T follicular helper cell (primary cell): Measurements from ENCODE around the gene RMDN2.
"Not testable (repeated sequence)": the region's sequence is repeated elsewhere in the genome, so short reads cannot be mapped to it uniquely, and the experiment has no call there.

Experiments used
- DNase-seq: peaks from one replicate; pipeline ENCODE4 v3.0.0-alpha.2; 2020; ENCODE audit warnings: low read depth

Gene RMDN2

GRCh38 chr2:37932873-37933272 lies 7.8 kb downstream of the RMDN2 start:
- not testable (repeated sequence) for DNase-seq

GRCh38 chr2:37934591-37935513 lies 9.8 kb downstream of the RMDN2 start:
- DNase-seq: no peak

GRCh38 chr2:37937568-37937967 lies 12.5 kb downstream of the RMDN2 start:
- DNase-seq: not testable (repeated sequence)

DNA sequence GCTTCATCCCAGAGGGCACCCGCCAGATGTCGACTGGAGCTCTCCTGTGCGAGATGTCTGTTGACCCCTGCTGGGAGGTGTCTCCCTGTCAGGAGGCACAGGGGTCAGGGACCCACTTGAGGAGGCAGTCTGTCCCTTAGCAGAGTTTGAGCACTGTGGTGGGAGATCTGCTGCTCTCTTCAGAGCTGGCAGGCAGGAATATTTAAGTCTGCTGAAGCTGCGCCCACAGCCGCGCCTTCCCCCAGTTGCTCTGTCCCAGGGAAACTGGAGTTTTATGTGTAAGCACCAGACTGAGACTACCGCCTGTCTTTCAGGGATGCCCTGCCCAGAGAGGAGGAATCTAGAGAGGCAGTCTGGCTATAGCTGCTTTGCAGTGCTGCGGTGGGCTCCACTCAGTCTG lies 16.2 kb downstream of the RMDN2 start:
- not testable (repeated sequence) for DNase-seq

- no peak for DNase-seq
Measured at GRCh38 chr2:37944268-37944667, 19.2 kb downstream of the RMDN2 start.

DNA sequence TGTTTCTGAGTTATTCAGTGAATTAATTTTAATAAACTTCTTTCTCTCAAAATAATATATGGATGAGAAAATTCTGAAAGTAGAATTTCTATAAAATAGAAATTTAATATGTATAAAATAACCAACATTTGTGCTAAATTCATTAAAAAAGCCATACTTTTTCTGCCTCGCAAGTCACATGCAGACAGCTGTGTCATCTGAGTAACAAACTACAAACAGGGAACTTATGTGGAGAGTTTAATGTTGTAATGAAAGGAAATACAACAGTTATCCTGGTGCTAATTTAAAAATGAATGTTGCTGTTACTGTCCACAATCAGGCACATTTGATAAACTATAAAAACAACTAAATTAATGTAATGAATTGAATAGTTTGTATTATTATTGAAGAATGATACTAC lies 22.2 kb downstream of the RMDN2 start:
- DNase-seq: no peak

- DNase-seq: not testable (repeated sequence)
Measured at GRCh38 chr2:37962018-37962739, 37.1 kb downstream of the RMDN2 start.

GRCh38 chr2:37962740-37963121 lies 37.6 kb downstream of the RMDN2 start:
- not testable (repeated sequence) for DNase-seq

- not testable (repeated sequence) for DNase-seq
Measured at GRCh38 chr2:37963901-37964300, 38.8 kb downstream of the RMDN2 start.

- DNase-seq: no peak
Measured at GRCh38 chr2:37966326-37966725, 41.2 kb downstream of the RMDN2 start.

- no peak for DNase-seq
Measured at GRCh38 chr2:37969731-37970130, 44.6 kb downstream of the RMDN2 start.

DNA sequence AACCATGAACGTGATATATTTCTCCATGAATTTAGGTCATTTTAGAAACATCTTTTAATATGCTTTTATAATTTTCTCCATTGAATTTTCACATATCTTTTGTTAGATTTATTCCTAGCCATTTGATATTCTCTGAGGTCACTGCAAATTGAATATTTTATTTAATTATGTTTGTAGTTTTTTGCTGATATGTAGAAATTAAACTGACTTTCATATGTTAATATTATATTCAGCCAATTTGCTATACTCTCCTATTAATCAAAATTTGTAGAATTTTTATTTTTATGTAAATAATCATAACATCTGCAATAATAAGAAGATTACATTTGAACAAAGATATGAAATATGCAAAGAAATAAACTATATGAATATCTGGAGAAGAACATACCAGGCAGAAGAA lies 46.9 kb downstream of the RMDN2 start:
- no peak for DNase-seq

GRCh38 chr2:37973615-37974353 lies 48.7 kb downstream of the RMDN2 start:
- DNase-seq: no peak

DNA sequence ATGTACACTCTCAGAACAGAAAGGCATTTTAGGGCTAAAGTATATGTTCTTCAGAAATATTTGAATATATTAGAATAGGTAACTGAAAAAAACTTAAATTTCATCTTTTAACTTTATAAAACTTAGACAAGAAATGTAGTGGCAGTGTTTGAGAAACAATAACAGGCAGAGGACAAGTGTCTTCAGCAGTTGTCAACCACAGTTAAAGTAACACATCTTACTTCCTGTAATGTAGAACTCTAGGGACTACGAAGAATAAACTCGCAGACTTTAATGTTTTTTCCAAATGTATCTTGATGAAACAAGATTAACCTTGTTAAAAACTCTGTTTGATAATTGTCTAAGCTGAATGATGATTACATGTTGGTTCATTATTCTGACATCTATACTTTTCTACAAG lies 50.7 kb downstream of the RMDN2 start:
- DNase-seq: no peak

DNA sequence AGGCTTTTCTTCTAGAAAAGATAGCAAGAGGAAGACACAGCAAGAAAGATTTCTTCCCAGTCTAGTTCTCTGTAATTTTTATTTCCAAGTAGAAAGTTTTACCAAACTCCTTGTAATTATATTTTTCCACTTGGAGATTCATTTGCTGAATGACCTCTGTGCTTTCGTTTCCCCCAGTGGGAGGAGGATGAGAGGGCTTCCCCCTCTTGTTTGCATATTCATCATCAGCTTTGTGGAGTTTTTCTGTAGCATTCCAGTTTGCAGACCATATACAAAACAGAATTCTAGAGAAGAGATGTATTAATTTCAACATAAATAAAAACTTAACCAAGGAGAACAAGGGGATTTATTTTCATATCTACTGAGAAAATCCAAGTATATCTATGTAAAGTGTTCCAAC lies 51.3 kb downstream of the RMDN2 start:
- DNase-seq: no peak

DNA sequence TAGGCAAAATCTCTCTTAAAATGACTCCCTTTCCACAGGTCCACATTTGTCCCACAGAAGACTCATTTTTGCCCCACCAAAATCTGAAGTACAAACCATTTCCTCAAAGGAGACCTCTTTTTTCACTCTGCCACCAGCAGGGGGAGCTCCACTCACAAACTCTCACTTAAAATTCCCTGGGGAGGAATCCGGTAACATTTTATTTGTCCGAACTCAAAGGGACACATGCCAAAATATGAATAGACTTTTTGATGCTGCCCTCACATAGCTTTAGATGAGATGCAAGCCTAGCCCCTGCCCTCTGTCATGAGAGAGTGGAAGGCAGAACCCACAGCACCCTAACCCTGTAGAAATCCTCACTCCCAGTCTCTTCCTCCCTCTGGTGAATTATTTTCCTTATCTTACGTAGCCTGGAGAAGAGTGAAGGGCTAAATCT lies 57.1 kb downstream of the RMDN2 start:
- DNase-seq: peak; percentile 33

GRCh38 chr2:37982847-37983246 lies 57.8 kb downstream of the RMDN2 start:
- DNase-seq: no peak

GRCh38 chr2:37983719-37984118 lies 58.6 kb downstream of the RMDN2 start:
- no peak for DNase-seq

- DNase-seq: no peak
Measured at GRCh38 chr2:37984176-37984575, 59.1 kb downstream of the RMDN2 start.

DNA sequence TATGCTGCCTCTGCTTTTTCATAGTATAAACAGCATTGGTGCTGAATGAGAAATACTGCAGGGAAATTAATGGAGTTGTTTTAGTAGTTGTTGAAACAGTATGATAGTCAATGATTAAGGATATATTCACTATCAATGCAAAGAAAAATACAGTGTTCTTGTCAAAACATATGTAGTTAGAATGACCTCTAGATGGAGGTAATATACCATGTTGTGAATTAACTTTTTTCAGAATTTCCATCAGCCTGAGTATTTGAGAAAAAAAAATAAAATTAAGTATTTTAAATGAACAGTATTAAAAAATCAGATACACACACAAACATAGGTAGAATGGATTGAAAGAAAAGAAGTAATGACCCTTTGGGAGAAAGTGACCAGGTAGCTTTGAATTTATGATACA lies 59.5 kb downstream of the RMDN2 start:
- no peak for DNase-seq

DNA sequence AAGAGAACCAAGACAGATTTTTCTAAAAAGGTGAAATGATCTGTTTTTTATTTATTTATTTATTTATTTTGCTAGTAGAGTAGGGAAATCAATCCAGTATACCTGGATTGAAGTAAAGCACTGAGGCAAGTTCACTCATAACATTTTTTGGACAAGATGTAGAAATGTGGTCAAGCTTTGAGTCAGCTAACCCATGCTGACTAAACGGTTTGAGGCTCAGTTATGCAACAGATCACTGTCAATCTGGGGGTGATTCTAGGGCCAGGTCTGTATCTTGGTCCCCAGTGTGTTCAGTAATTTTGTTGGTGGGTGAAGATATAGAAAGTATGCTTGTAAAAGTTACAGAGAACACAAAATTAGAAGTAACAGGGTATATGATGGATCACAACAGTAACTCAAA lies 60.2 kb downstream of the RMDN2 start:
- no peak for DNase-seq

- no peak for DNase-seq
Measured at GRCh38 chr2:37987098-37987775, 62.1 kb downstream of the RMDN2 start.
